Measurements from ENCODE around the gene SLC6A18. TPM values are rescaled to one million over a fixed set of nuclear protein-coding genes. Genes with fewer than 3 reads are reported as not detected.
A peak's percentile ranks its signal among the peaks of the same experiment; 100 is the strongest.
"Not testable (repeated sequence)": the region's sequence is repeated elsewhere in the genome, so short reads cannot be mapped to it uniquely, and the experiment has no call there.

The SLC6A18 gene
- total and polyA plus RNA-seq, 8 donors = 0.14 TPM; not detected in 7

GRCh38 chr5:1285883-1286291, 60.7 kb downstream of the SLC6A18 start:
- DNase-seq = peak in 2 of 6 donors; percentile 39 to 41

GRCh38 chr5:1288439-1289335, 63.5 kb downstream of the SLC6A18 start:
- H3K4me1 ChIP-seq = no peaks in the 10 kb centered on the region
- H3K4me3 ChIP-seq = no peak overlapping the region
- no peaks in the 10 kb centered on the region for H3K9me3 ChIP-seq
- DNase-seq (peak in 2 of 6 donors; percentile 35 to 41), ATAC-seq (no peak), FAIRE-seq (no peak)
- no peak for TF ChIP-seq CTCF (IDR thresholded peaks at IDR 0.05)
- H3K27me3 ChIP-seq = peaks cover 0 to 7% (median 0%) of the 10 kb centered on the region in 4 donors
- 78 to 90% methylated on average over 37 of the region's 37 CpGs for WGBS, 2 donors
- no peaks in the 10 kb centered on the region for H3K36me3 ChIP-seq
- intact Hi-C loops (cut with DNase I) = no loop called here
- no peak overlapping the region for H3K27ac ChIP-seq

More at GRCh38 chr5:1285883-1286291, 60.7 kb downstream of the SLC6A18 start:
- no peak for TF ChIP-seq CTCF (IDR thresholded peaks at IDR 0.05)
- FAIRE-seq = no peak
- ATAC-seq = no peak
- Histone ChIP-seq H3K9me3 (no peaks in the 10 kb centered on the region), H3K27ac (no peak overlapping the region), H3K4me3 (no peak overlapping the region), H3K27me3 (no peaks in the 10 kb centered on the region), H3K36me3 (no peaks in the 10 kb centered on the region), H3K4me1 (no peaks in the 10 kb centered on the region)
- WGBS, 2 donors = 82 to 87% methylated on average over 25 of the region's 25 CpGs
- intact Hi-C loops (cut with DNase I) = no loop called here

- ATAC-seq; H3K36me3 ChIP-seq; intact Hi-C loops (cut with DNase I); H3K9me3 ChIP-seq; FAIRE-seq; H3K4me1 ChIP-seq; H3K4me3 ChIP-seq; H3K27ac ChIP-seq: not testable (repeated sequence)
- peaks cover 0 to 14% (median 3%) of the 10 kb centered on the region in 4 donors for H3K27me3 ChIP-seq
- 77 to 78% methylated on average over 19 to 22 of the region's 32 CpGs for WGBS, 2 donors
- peak in 1 of 6 donors; percentile 35 for DNase-seq
Observed at GRCh38 chr5:1289559-1289958, 64.4 kb downstream of the SLC6A18 start.

- H3K4me1 ChIP-seq; H3K27ac ChIP-seq; intact Hi-C loops (cut with DNase I); H3K4me3 ChIP-seq; FAIRE-seq; H3K36me3 ChIP-seq; ATAC-seq; H3K9me3 ChIP-seq: not testable (repeated sequence)
- DNase-seq = peak in 1 of 6 donors; percentile 20
- WGBS, 2 donors = 66 to 72% methylated on average over 18 to 24 of the region's 24 CpGs
- H3K27me3 ChIP-seq = peaks cover 0 to 17% (median 4%) of the 10 kb centered on the region in 4 donors
Observed at GRCh38 chr5:1290956-1291355, 65.8 kb downstream of the SLC6A18 start.

GRCh38 chr5:1291611-1292080, 66.5 kb downstream of the SLC6A18 start:
- DNase-seq = peak in 2 of 6 donors; percentile 30
- TF ChIP-seq CTCF (IDR thresholded peaks at IDR 0.05) = no peak
- WGBS, 2 donors = 56 to 60% methylated on average over 24 of the region's 24 CpGs
- Histone ChIP-seq H3K27me3 (peaks cover 0 to 17% (median 4%) of the 10 kb centered on the region in 4 donors), H3K9me3 (no peaks in the 10 kb centered on the region), H3K4me3 (no peak overlapping the region), H3K36me3 (no peaks in the 10 kb centered on the region), H3K4me1 (peaks cover 0 to 6% (median 0%) of the 10 kb centered on the region in 3 donors), H3K27ac (no peak overlapping the region)
- FAIRE-seq = no peak
- no peak for ATAC-seq
- intact Hi-C loops (cut with DNase I) = no loop called here

Data from pancreas (tissue), 10 donors.